K562 (cell line): ENCODE data around the gene OXSM. TPM values are rescaled to one million over a fixed set of nuclear protein-coding genes. Genes with fewer than 3 reads are reported as not detected.
A peak's percentile ranks its signal among the peaks of the same experiment; 100 is the strongest.

ENCODE experiments used
- CBX1 ChIP-seq: sonication (generic); IDR thresholded peaks from 2 replicates; pipeline ENCODE4 v1.6.1; 2016; ENCODE audit warnings: antibody characterized with exemption, low read depth, mild to moderate bottlenecking
- CHD2 ChIP-seq: IDR thresholded peaks from 2 replicates; pipeline ENCODE4 v1.6.1; 2011; ENCODE audit warnings: low read depth, low read length
- CXXC5 ChIP-seq: fragments of 250-450 bp; sonication (Bioruptor Pico); IDR thresholded peaks from 2 replicates; pipeline ENCODE4 v1.8.0; 2022; ENCODE audit warnings: inconsistent platforms, mild to moderate bottlenecking, moderate library complexity
- FIP1L1 ChIP-seq: fragments of 200-400 bp; formaldehyde crosslinking; IDR thresholded peaks from 2 replicates; pipeline ENCODE4 v1.6.1; 2018; ENCODE audit warnings: mild to moderate bottlenecking, low read depth, low read length; ENCODE audit not compliant: poor library complexity, severe bottlenecking
- FOSL1 ChIP-seq: fragments of 200-800 bp; sonication (Bioruptor generic); conservative IDR thresholded peaks from 2 replicates; pipeline ENCODE4 v1.6.1; 2016; ENCODE audit warnings: missing genetic modification characterization, missing compliant biosample characterization
- GTF2E2 ChIP-seq: fragments of 200-800 bp; sonication (Bioruptor generic); IDR thresholded peaks from 2 replicates; pipeline ENCODE4 v1.6.1; 2016; ENCODE audit warnings: missing genetic modification characterization, missing compliant biosample characterization
- HNRNPL ChIP-seq: fragments of 200-400 bp; formaldehyde crosslinking; IDR thresholded peaks from 2 replicates; pipeline ENCODE4 v1.6.1; 2017; ENCODE audit warnings: low read depth, mild to moderate bottlenecking, low read length
- MBD2 ChIP-seq: sonication (generic); IDR thresholded peaks from 2 replicates; pipeline ENCODE4 v1.6.1; 2016; ENCODE audit warnings: low read depth, borderline replicate concordance
- NCOA1 ChIP-seq: fragments of 450-650 bp; IDR thresholded peaks from 2 replicates; pipeline ENCODE4 v1.6.1; 2016; ENCODE audit warnings: low read depth
- PML ChIP-seq: IDR thresholded peaks from 2 replicates; pipeline ENCODE4 v1.6.1; 2012; ENCODE audit warnings: low read length, inconsistent platforms
- RBBP5 ChIP-seq: fragments of 200-600 bp; sonication (generic); IDR thresholded peaks from 2 replicates; pipeline ENCODE4 v1.6.1; 2012; ENCODE audit warnings: borderline replicate concordance, mild to moderate bottlenecking, low read length, control low read depth, inconsistent platforms; ENCODE audit not compliant: insufficient read depth, poor library complexity, severe bottlenecking
- SLC30A9 ChIP-seq: fragments of 250-450 bp; sonication (Bioruptor Pico); IDR thresholded peaks from 2 replicates; pipeline ENCODE4 v1.8.0; 2022; ENCODE audit warnings: mild to moderate bottlenecking, moderate library complexity
- SRF ChIP-seq, 2 experiments: fragments of 250-450, 450-650 bp in 1 of 2; sonication (Bioruptor Pico) in 1 of 2; sonication (generic) in 1 of 2; formaldehyde crosslinking; IDR thresholded peaks; 2 replicates each; pipeline versions ENCODE4 v1.5.0 to v1.5.1; 2020 to 2022; ENCODE audit warnings: mild to moderate bottlenecking in 1 of 2, missing genetic modification reagents in 1 of 2
- TEAD4 ChIP-seq, 2 experiments: sonication (generic) in 1 of 2; formaldehyde crosslinking in 1 of 2; IDR thresholded peaks; 2 replicates each; pipeline versions ENCODE4 v1.6.1 to v1.8.0; 2012 to 2022; ENCODE audit warnings: borderline replicate concordance in 1 of 2, inconsistent platforms in 1 of 2, low read length in 1 of 2, mild to moderate bottlenecking in 1 of 2, missing genetic modification reagents in 1 of 2
- TRIM28 ChIP-seq: fragments of 450-650 bp; IDR thresholded peaks from 2 replicates; pipeline ENCODE4 v1.6.1; 2017
- ZNF224 ChIP-seq: sonication (generic); formaldehyde crosslinking; IDR thresholded peaks from 2 replicates; pipeline ENCODE4 v1.8.0; 2022; ENCODE audit warnings: mild to moderate bottlenecking, missing genetic modification reagents
- ZNF75A ChIP-seq: fragments of 450-650 bp; formaldehyde crosslinking; IDR thresholded peaks from 2 replicates; pipeline ENCODE4 v1.4.0; 2020; ENCODE audit warnings: mild to moderate bottlenecking
- polyA plus RNA-seq, 8 experiments: library from polyadenylated mRNA; depleted of rRNA in 4 of 8; stranded (reverse) in 5 of 8; unstranded in 3 of 8; fragments of >200 nt; fragmentation: Nextera tagmentation in 2 of 8; fragmentation: Illumina TruSeq in 1 of 8; extraction: Ambion mirVana in 2 of 8; extraction: Trizol in 1 of 8; gene quantifications; 2 replicates each; pipeline versions ENCODE4 v1.2.1 to v1.2.3, GENCODE V29; 2011 to 2014; ENCODE audit warnings: inconsistent platforms in 1 of 8, missing spikeins in 1 of 8
- total RNA-seq, 7 experiments: library from RNA; depleted of rRNA in 6 of 7; stranded (reverse); fragments of >200 nt in 6 of 7; fragmentation: Illumina TruSeq in 2 of 7; extraction: Trizol in 2 of 7; gene quantifications; 2 replicates each; pipeline versions ENCODE4 v1.2.1 to v1.2.3, GENCODE V29; 2011 to 2021; ENCODE audit warnings: low replicate concordance in 1 of 7
- TF ChIP-seq, protein P1 (sequence below): conservative IDR thresholded peaks from 2 replicates; pipeline ENCODE4 v1.6.1; 2011; ENCODE audit warnings: low read depth, mild to moderate bottlenecking, low read length; ENCODE audit not compliant: control insufficient read depth
- TF ChIP-seq, protein P2 (sequence below): fragments of 250-450 bp; sonication (Bioruptor Pico); IDR thresholded peaks from 2 replicates; pipeline ENCODE4 v1.9.0; 2021; ENCODE audit warnings: mild to moderate bottlenecking
- TF ChIP-seq, protein P3 (sequence below): fragments of 450-650 bp; IDR thresholded peaks from 2 replicates; pipeline ENCODE4 v1.6.1; 2014; ENCODE audit warnings: low read depth, mild to moderate bottlenecking, moderate library complexity, borderline replicate concordance
- TF ChIP-seq, protein P4 (sequence below): sonication (generic); formaldehyde crosslinking; IDR thresholded peaks from 2 replicates; pipeline ENCODE4 v1.8.0; 2022; ENCODE audit warnings: mild to moderate bottlenecking, missing genetic modification reagents, borderline replicate concordance

OXSM gene
- total and polyA plus RNA-seq, 9 of the 15 experiments (the other 6 are each of a cell fraction or from before 2014, with no cell fraction given), result 24.0 to 107 (median 34.0) TPM

DNA sequence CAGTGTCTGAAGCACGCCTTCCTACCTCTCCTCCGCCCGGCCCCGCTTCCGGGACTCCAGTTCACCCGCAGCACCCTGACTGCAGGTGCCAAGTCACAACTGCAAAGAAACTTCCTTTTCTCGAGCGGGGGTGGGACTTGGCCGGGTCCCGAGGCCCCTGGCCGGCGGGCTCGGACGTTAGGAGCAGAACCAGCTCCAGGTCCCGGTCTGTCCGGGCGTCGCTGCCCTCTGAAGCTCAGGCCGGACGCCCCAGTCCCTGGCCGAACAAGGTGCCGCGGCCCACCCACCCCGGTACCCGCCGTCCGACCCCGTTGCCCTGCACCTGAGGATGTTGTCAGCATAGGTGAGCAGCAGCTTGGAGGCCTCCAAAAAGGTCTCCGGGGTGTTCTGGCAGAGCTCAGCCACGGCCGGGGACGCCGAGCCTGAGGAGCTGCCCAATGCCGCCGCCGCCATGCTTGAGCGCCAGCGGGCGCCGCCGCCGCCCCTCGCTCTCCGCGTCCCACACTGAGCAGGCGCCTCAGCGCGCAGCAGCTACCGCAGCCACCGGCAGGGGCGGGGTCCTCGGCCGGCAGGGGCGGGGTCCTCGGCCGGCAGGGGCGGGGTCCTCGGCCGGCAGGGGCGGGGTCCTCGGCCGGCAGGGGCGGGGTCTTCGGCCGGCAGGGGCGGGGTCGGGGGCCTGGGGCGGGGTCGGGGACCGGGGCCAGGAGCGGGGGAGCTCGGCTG lies 6.8 kb upstream of the OXSM start, which contains the start of gene NGLY1 (continued):
- TF ChIP-seq, protein P1, sequence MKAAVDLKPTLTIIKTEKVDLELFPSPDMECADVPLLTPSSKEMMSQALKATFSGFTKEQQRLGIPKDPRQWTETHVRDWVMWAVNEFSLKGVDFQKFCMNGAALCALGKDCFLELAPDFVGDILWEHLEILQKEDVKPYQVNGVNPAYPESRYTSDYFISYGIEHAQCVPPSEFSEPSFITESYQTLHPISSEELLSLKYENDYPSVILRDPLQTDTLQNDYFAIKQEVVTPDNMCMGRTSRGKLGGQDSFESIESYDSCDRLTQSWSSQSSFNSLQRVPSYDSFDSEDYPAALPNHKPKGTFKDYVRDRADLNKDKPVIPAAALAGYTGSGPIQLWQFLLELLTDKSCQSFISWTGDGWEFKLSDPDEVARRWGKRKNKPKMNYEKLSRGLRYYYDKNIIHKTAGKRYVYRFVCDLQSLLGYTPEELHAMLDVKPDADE, result peak; percentile 62
- TF ChIP-seq PML, result peak; percentile 50; the same call in 1 of the 2 replicates
- TF ChIP-seq NCOA1, result 0 out of 2 replicates have a peak, but pooled peaks have one; percentile 23
- TF ChIP-seq TRIM28, result peak; percentile 48; the same call in 1 of the 2 replicates
- TF ChIP-seq, protein P2, sequence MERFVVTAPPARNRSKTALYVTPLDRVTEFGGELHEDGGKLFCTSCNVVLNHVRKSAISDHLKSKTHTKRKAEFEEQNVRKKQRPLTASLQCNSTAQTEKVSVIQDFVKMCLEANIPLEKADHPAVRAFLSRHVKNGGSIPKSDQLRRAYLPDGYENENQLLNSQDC (CRISPR knock-in tag), result peak; percentile 87; the same call in 1 of the 2 replicates
- peak; percentile 60 for TF ChIP-seq MBD2
- TF ChIP-seq CXXC5 (CRISPR knock-in tag), result peak; percentile 76
- no peak for TF ChIP-seq SLC30A9 (CRISPR knock-in tag)
- 0 out of 2 replicates have a peak, but pooled peaks have one; percentile 36 for TF ChIP-seq HNRNPL
- TF ChIP-seq FIP1L1, result peak; percentile 73
- 0 out of 4 replicates have a peak, but pooled peaks of 1 of the 2 experiments have one; percentile 44 for TF ChIP-seq SRF (CRISPR knock-in tag; IDR thresholded peaks at IDR 0.05)
- no peak for TF ChIP-seq FOSL1 (tag)
- TF ChIP-seq, protein P3, sequence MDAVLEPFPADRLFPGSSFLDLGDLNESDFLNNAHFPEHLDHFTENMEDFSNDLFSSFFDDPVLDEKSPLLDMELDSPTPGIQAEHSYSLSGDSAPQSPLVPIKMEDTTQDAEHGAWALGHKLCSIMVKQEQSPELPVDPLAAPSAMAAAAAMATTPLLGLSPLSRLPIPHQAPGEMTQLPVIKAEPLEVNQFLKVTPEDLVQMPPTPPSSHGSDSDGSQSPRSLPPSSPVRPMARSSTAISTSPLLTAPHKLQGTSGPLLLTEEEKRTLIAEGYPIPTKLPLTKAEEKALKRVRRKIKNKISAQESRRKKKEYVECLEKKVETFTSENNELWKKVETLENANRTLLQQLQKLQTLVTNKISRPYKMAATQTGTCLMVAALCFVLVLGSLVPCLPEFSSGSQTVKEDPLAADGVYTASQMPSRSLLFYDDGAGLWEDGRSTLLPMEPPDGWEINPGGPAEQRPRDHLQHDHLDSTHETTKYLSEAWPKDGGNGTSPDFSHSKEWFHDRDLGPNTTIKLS, result peak; percentile 65; the same call in 1 of the 2 replicates
- peak; percentile 83 for TF ChIP-seq CBX1
- TF ChIP-seq ZNF224 (CRISPR knock-in tag), result no peak
- TF ChIP-seq, protein P4, sequence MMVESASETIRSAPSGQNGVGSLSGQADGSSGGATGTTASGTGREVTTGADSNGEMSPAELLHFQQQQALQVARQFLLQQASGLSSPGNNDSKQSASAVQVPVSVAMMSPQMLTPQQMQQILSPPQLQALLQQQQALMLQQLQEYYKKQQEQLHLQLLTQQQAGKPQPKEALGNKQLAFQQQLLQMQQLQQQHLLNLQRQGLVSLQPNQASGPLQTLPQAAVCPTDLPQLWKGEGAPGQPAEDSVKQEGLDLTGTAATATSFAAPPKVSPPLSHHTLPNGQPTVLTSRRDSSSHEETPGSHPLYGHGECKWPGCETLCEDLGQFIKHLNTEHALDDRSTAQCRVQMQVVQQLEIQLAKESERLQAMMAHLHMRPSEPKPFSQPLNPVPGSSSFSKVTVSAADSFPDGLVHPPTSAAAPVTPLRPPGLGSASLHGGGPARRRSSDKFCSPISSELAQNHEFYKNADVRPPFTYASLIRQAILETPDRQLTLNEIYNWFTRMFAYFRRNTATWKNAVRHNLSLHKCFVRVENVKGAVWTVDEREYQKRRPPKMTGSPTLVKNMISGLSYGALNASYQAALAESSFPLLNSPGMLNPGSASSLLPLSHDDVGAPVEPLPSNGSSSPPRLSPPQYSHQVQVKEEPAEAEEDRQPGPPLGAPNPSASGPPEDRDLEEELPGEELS, result no peak
- 0 out of 2 replicates have a peak, but pooled peaks have one; percentile 48 for TF ChIP-seq ZNF75A (CRISPR knock-in tag)
- peak; percentile 96 for TF ChIP-seq RBBP5
- peak; percentile 86 for TF ChIP-seq GTF2E2
- 0 out of 2 replicates have a peak, but pooled peaks have one; percentile 13 for TF ChIP-seq CHD2
- 0 out of 2 replicates have a peak, but pooled peaks have one; percentile 3 for TF ChIP-seq TEAD4 (IDR thresholded peaks at IDR 0.05; ENCODE audit: low read length)
- TF ChIP-seq TEAD4 (CRISPR knock-in tag; IDR thresholded peaks at IDR 0.05; ENCODE audit: borderline replicate concordance), result no peak
